Loucy (cell line): Measurements from ENCODE around the gene RNU4-1.

Source experiments
- H2AFZ ChIP-seq: fragments of 200-600 bp; sonication (generic); 2 replicates; pipeline ENCODE4 v1.6.0; 2016; ENCODE audit warnings: antibody characterized with exemption, mild to moderate bottlenecking, low read length, moderate library complexity
- H3F3A ChIP-seq: fragments of 200-600 bp; 2 replicates; pipeline ENCODE4 v1.6.0; 2016; ENCODE audit warnings: antibody characterized with exemption, low read depth, mild to moderate bottlenecking
- H3K27me3 ChIP-seq: fragments of 200-600 bp; sonication (generic); 2 replicates; pipeline ENCODE4 v1.6.1; 2014; ENCODE audit warnings: low read length, mild to moderate bottlenecking; ENCODE audit not compliant: insufficient read depth, poor library complexity, severe bottlenecking
- H3K36me3 ChIP-seq: fragments of 200-600 bp; sonication (generic); 2 replicates; pipeline ENCODE4 v1.6.1; 2016; ENCODE audit warnings: low read length; ENCODE audit not compliant: insufficient read depth
- H3K4me1 ChIP-seq: fragments of 200-600 bp; sonication (generic); 2 replicates; pipeline ENCODE4 v1.5.1; 2014; ENCODE audit warnings: low read length, mild to moderate bottlenecking; ENCODE audit not compliant: insufficient read depth, poor library complexity, severe bottlenecking
- H3K4me2 ChIP-seq: fragments of 200-600 bp; sonication (generic); 2 replicates; pipeline ENCODE4 v1.6.0; 2014; ENCODE audit warnings: antibody characterized with exemption, low read length, low read depth, mild to moderate bottlenecking; ENCODE audit not compliant: poor library complexity, severe bottlenecking
- H3K4me3 ChIP-seq: fragments of 200-600 bp; sonication (generic); 2 replicates; pipeline ENCODE4 v1.5.1; 2014; ENCODE audit warnings: low read length, mild to moderate bottlenecking, mixed read lengths; ENCODE audit not compliant: poor library complexity, severe bottlenecking
- H3K79me2 ChIP-seq: fragments of 200-600 bp; sonication (generic); 2 replicates; pipeline ENCODE4 v1.6.1; 2014; ENCODE audit warnings: low read length; ENCODE audit not compliant: insufficient read depth
- H3K9ac ChIP-seq: fragments of 200-600 bp; sonication (generic); 2 replicates; pipeline ENCODE4 v1.6.0; 2014; ENCODE audit warnings: mild to moderate bottlenecking, low read depth, low read length, moderate library complexity; ENCODE audit not compliant: poor library complexity, severe bottlenecking
- H3K9me2 ChIP-seq: fragments of 200-600 bp; sonication (generic); replicated peaks from 2 replicates; pipeline ENCODE4 v1.6.1; 2016; ENCODE audit warnings: low read depth, low read length, mixed read lengths
- H3K9me3 ChIP-seq: fragments of 200-600 bp; sonication (generic); 2 replicates; pipeline ENCODE4 v1.6.1; 2014; ENCODE audit warnings: mild to moderate bottlenecking, antibody characterized with exemption, low read length, low read depth; ENCODE audit not compliant: insufficient read depth
- H4K20me1 ChIP-seq: fragments of 200-600 bp; sonication (generic); 2 replicates; pipeline ENCODE4 v1.6.0; 2014; ENCODE audit warnings: antibody characterized with exemption, low read length, mild to moderate bottlenecking; ENCODE audit not compliant: insufficient read depth, poor library complexity, severe bottlenecking
- CTCF ChIP-seq: fragments of 200-600 bp; sonication (generic); conservative IDR thresholded peaks from 2 replicates; pipeline ENCODE4 v1.5.1; 2014; ENCODE audit warnings: mild to moderate bottlenecking, antibody characterized with exemption, low read length
- EZH2phosphoT487 ChIP-seq: fragments of 200-600 bp; IDR thresholded peaks from 2 replicates; pipeline ENCODE4 v1.6.1; 2018; ENCODE audit warnings: antibody characterized with exemption, mild to moderate bottlenecking, moderate library complexity, borderline replicate concordance

Gene RNU4-1

GRCh38 chr12:120263748-120264085 is 29.3 kb downstream of the RNU4-1 start:
- Histone ChIP-seq H3F3A (no peaks in the 10 kb centered on the region), H2AFZ (no peak overlapping the region), H3K9me3 (no peaks in the 10 kb centered on the region), H3K9ac (no peak overlapping the region), H3K4me3 (no peak overlapping the region), H4K20me1 (no peaks in the 10 kb centered on the region), H3K36me3 (no peaks in the 10 kb centered on the region), H3K4me2 (no peak overlapping the region), H3K4me1 (peaks cover 11% of the 10 kb centered on the region), H3K79me2 (no peaks in the 10 kb centered on the region), H3K9me2 (no peaks in the 10 kb centered on the region), H3K27me3 (peaks cover 62% of the 10 kb centered on the region)
- no peak for TF ChIP-seq CTCF
- TF ChIP-seq EZH2phosphoT487 = no peak

GRCh38 chr12:120262852-120263747 is 29.9 kb downstream of the RNU4-1 start:
- H3K4me3 ChIP-seq = no peak overlapping the region
- no peaks in the 10 kb centered on the region for H3F3A ChIP-seq
- peaks cover 11% of the 10 kb centered on the region for H3K4me1 ChIP-seq
- H3K79me2 ChIP-seq = no peaks in the 10 kb centered on the region
- no peaks in the 10 kb centered on the region for H3K9me2 ChIP-seq
- TF ChIP-seq EZH2phosphoT487 (no peak), CTCF (no peak)
- H4K20me1 ChIP-seq = no peaks in the 10 kb centered on the region
- H3K36me3 ChIP-seq = no peaks in the 10 kb centered on the region
- no peaks in the 10 kb centered on the region for H3K9me3 ChIP-seq
- H3K9ac ChIP-seq = no peak overlapping the region
- H3K4me2 ChIP-seq = no peak overlapping the region
- H2AFZ ChIP-seq = no peak overlapping the region
- peaks cover 68% of the 10 kb centered on the region for H3K27me3 ChIP-seq

- Histone ChIP-seq H3K4me1 (peaks cover 11% of the 10 kb centered on the region), H3K79me2 (no peaks in the 10 kb centered on the region), H2AFZ (no peak overlapping the region), H4K20me1 (no peaks in the 10 kb centered on the region), H3F3A (no peaks in the 10 kb centered on the region), H3K4me3 (no peak overlapping the region), H3K9me2 (no peaks in the 10 kb centered on the region), H3K36me3 (no peaks in the 10 kb centered on the region), H3K9me3 (no peaks in the 10 kb centered on the region), H3K4me2 (no peak overlapping the region), H3K27me3 (peaks cover 77% of the 10 kb centered on the region), H3K9ac (no peak overlapping the region)
- no peak for TF ChIP-seq CTCF
- TF ChIP-seq EZH2phosphoT487 = no peak
Observed at GRCh38 chr12:120261951-120262851, 30.8 kb downstream of the RNU4-1 start.
